ENCODE measurements around the gene PTAFR.

DNA sequence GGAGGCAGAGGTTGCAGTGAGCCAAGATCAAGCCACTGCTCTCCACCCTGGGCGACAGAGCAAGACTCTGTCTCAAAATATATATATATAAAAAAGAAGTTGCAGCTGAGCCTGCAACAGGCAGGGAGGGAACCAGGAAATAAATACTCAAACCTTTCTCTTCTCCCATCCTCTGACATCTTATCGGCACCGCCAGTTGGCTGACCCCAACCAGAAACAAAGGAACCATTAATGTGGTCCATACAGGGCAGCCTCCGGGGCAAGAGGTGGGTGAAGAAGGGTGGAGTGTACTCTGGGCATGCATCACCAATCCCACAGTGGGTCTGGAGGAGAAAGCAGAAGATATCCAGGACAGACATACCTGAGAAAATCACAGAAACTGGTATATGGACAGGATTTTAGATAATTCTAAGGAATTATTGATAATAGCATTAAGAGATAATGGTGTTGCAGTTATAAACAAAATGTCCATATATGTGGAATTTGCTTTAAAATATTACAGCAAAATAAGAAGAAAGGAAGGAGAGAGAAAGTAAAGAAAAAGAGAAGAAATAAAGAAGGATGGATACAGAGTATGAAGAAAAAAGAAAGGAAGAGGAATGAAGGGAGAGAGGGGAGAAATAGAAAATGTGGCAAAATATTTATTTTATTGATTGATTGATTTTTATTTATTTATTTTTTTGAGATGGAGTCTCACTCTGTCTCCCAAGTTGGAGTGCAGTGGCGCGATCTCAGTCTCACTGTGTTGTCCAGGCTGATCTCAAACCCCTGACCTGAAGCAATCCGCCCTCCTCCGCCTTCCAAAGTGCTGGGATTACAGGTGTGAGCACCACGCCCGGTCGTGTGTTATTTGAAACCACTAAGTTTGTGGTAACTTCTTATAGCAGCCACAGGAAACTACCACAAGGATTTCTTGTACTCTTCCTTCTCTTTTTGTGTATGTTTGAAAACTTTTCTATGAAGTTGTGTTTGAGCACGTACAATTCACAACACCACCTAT is 4.1 kb upstream of the PTAFR start:
- TF ChIP-seq, protein P1, sequence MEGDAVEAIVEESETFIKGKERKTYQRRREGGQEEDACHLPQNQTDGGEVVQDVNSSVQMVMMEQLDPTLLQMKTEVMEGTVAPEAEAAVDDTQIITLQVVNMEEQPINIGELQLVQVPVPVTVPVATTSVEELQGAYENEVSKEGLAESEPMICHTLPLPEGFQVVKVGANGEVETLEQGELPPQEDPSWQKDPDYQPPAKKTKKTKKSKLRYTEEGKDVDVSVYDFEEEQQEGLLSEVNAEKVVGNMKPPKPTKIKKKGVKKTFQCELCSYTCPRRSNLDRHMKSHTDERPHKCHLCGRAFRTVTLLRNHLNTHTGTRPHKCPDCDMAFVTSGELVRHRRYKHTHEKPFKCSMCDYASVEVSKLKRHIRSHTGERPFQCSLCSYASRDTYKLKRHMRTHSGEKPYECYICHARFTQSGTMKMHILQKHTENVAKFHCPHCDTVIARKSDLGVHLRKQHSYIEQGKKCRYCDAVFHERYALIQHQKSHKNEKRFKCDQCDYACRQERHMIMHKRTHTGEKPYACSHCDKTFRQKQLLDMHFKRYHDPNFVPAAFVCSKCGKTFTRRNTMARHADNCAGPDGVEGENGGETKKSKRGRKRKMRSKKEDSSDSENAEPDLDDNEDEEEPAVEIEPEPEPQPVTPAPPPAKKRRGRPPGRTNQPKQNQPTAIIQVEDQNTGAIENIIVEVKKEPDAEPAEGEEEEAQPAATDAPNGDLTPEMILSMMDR (IDR thresholded peaks at IDR 0.05; ENCODE audit: low read length): no peak
- TF ChIP-seq EZH2 (IDR thresholded peaks at IDR 0.05; ENCODE audit: borderline replicate concordance, low read length): no peak
